ENCODE results near the gene PTBP1. TPM values are rescaled to one million over a fixed set of nuclear protein-coding genes. Genes with fewer than 3 reads are reported as not detected.

PTBP1 gene
- 67.7 and 134 TPM in 2 replicates for total RNA-seq

GRCh38 chr19:796692-797527, at the start of gene PTBP1:
TSS of gene PTBP1 (plus strand) at chr19:797452. CDS start at chr19:797498, 46 bp downstream.
- peak; percentile 99 for DNase-seq (ENCODE audit: low read depth)

DNA sequence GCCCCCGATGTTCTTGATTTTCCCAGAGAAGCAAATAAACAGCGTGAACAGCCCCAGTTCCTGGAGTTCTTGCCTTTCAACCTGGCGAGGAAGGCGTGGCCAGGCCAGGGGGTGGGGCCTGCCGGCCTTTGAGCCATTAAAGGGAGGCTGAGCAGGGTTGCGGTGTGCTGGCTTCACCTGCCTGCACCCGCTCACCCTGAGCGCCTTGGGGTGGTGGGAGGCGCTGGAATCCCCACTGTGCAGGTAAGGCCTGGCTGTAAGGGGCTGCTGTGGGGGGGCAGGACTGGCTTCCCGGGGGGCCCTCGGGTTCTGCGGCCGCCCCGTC, 49.0 kb upstream of the PTBP1 start:
- DNase-seq (ENCODE audit: low read depth), result no peak

GRCh38 chr19:749811-750210, 47.4 kb upstream of the PTBP1 start:
- DNase-seq (ENCODE audit: low read depth), result no peak

- no peak for DNase-seq (ENCODE audit: low read depth)
Observed at GRCh38 chr19:750640-751423, 46.4 kb upstream of the PTBP1 start, which contains the start of gene MISP. TSS of gene MISP (plus strand) at chr19:751112. CDS start at chr19:756947, 5,835 bp downstream.

GRCh38 chr19:751501-752341, 45.5 kb upstream of the PTBP1 start:
- DNase-seq (ENCODE audit: low read depth), result peak; percentile 74

DNA sequence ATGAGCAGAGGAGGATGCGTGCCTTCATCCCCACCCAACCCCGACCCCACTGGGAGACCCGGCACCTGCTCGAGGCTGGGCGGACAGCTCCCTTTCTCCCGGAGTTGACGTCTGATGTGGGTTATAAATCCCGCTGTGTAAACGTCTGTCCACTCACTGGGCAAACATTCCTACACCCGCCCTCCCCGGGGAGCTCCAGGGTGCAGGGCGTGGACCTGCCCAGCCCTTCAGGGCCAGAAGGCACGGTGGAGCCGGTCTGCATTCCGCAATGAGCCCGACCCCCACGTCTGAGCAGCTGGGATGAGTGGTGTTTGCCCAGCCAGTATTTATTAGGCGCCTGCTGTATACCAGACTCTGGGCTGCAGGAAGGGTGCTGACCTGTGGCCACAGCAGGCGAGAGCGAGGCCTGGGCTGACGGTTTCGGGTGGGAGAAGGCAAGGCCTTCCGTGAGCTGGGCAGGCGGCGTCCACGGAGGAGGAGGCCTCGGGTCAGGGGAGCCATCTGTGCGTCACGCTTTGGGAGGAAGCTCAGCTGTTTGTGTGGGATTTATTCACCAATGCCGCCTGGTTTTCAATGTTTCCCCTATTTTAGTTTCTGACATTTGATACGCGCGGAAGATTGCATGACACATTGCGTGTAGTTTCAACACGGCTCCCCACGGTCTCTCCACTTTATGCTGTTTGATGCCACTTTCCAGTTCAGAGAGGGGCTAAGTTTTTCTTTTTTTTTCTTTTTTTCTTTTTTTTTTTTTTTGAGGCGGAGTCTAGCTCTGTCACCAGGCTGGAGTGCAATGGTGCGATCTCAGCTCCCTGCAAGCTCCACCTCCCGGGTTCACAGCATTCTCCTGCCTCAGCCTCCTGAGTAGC, 44.4 kb upstream of the PTBP1 start:
- peak; percentile 86 for DNase-seq (ENCODE audit: low read depth)

- no peak for DNase-seq (ENCODE audit: low read depth)
Observed at GRCh38 chr19:754530-754929, 42.7 kb upstream of the PTBP1 start.

- no peak for DNase-seq (ENCODE audit: low read depth)
Observed at GRCh38 chr19:755063-755462, 42.2 kb upstream of the PTBP1 start.

GRCh38 chr19:756236-756635, 41.0 kb upstream of the PTBP1 start:
- DNase-seq (ENCODE audit: low read depth), result peak; percentile 55

DNA sequence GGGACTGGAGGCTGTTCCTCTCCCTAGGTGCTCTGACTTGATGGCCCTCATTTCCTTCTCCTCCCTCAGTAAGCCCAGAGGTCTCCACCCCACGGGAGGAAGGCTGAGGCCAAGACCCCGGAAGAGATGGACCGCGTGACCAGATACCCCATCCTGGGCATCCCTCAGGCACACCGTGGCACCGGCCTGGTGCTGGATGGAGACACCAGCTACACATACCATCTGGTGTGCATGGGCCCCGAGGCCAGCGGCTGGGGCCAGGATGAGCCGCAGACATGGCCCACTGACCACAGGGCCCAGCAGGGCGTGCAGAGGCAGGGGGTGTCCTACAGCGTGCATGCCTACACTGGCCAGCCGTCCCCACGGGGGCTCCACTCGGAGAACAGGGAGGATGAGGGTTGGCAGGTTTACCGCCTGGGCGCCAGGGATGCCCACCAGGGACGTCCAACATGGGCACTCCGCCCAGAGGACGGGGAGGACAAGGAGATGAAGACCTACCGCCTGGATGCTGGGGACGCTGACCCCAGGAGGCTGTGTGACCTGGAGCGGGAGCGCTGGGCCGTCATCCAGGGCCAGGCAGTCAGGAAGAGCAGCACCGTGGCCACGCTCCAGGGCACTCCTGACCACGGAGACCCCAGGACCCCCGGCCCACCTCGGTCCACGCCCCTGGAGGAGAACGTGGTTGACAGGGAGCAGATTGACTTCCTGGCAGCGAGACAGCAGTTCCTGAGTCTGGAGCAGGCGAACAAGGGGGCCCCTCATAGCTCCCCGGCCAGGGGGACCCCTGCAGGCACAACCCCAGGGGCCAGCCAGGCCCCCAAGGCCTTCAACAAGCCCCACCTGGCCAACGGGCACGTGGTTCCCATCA, 40.2 kb upstream of the PTBP1 start:
- no peak for DNase-seq (ENCODE audit: low read depth)

DNA sequence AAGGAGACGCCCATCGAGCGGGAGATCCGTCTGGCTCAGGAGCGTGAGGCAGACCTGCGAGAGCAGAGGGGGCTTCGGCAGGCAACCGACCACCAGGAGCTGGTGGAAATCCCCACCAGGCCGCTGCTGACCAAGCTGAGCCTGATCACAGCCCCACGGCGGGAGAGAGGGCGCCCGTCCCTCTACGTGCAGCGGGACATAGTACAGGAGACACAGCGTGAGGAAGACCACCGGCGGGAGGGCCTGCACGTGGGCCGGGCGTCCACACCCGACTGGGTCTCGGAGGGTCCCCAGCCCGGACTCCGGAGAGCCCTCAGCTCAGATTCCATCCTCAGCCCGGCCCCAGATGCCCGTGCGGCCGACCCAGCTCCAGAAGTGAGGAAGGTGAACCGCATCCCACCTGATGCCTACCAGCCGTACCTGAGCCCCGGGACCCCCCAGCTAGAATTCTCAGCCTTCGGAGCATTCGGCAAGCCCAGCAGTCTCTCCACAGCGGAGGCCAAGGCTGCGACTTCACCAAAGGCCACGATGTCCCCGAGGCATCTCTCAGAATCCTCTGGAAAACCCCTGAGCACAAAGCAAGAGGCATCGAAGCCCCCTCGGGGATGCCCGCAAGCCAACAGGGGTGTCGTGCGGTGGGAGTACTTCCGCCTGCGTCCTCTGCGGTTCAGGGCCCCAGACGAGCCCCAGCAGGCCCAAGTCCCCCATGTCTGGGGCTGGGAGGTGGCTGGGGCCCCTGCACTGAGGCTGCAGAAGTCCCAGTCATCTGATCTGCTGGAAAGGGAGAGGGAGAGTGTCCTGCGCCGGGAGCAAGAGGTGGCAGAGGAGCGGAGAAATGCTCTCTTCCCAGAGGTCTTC, 39.2 kb upstream of the PTBP1 start:
- no peak for DNase-seq (ENCODE audit: low read depth)

DNA sequence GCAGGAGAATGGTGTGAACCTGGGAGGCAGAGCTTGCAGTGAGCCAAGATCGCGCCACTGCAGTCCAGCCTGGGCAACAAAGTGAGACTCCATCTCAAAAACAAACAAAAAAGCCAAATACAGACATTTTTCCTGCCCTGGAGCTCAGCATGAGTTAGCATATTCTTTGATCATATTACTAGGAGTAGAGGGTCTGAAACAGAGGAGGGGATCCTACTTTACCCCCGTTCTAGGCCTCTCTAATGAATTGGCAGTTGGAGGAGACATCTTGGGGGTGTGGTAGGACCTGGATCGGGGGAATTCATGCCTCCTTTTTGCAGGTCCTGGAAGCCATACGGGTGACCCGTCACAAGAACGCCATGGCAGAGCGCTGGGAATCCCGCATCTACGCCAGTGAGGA, 34.1 kb upstream of the PTBP1 start:
- no peak for DNase-seq (ENCODE audit: low read depth)

GRCh38 chr19:763869-764268, 33.4 kb upstream of the PTBP1 start:
- DNase-seq (ENCODE audit: low read depth), result no peak

DNA sequence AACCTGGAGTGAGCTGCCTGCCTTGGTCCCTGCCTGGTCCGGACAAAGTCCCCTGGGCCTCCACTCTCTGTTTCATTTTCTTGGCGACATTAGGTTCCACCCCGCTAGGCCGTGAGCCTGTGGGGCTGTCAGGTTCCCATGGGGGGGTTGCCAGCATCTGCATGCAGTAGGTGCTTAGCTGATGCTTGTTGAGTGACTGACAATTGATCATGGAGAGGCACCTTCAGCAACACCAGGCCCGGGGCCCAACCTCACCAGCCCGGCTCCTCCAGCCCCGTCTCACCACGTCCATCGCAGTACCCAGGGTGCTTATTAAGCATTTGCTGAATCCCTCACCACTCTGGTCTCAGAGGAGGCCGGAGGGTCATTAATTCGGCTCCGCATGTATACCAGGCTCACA, 33.0 kb upstream of the PTBP1 start:
- DNase-seq (ENCODE audit: low read depth), result no peak

DNA sequence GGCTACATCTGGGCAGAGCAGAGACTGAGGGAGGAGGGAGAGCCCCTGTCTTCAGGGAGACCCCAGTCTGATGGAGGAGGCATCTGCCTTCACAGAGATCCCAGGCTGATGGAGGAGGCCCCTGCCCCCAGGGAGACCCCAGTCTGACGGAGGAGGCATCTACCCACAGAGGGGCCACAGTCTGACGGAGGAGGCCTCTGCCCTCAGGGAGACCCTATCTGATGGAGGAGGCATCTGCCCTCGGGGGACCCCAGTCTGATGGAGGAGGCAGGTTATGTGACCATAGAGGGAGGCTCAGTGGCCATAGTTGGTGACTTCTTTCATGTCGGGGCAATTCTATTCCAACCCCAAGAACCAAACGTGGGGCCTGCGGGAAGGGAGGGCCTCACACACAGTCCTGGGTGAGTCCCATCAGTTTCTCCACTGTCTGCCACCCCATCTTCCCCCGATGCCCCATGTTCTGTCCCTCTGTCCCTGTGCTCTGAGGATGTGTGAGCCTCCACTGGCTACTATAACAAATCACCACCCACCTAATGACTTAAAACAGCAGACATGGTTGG, 32.0 kb upstream of the PTBP1 start:
- no peak for DNase-seq (ENCODE audit: low read depth)

GRCh38 chr19:768424-768823, 28.8 kb upstream of the PTBP1 start:
- DNase-seq (ENCODE audit: low read depth), result peak; percentile 94

GRCh38 chr19:769616-770015, 27.6 kb upstream of the PTBP1 start:
- DNase-seq (ENCODE audit: low read depth), result no peak

GRCh38 chr19:771332-771785, 25.9 kb upstream of the PTBP1 start:
- DNase-seq (ENCODE audit: low read depth), result no peak

- DNase-seq (ENCODE audit: low read depth), result no peak
Observed at GRCh38 chr19:772063-772462, 25.2 kb upstream of the PTBP1 start.

Measured in renal cortical epithelial cell (primary cell).